CD4-positive, alpha-beta memory T cell (primary cell): Measurements from ENCODE around the gene OSBP2. TPM values are rescaled to one million over a fixed set of nuclear protein-coding genes. Genes with fewer than 3 reads are reported as not detected.
"Not testable (repeated sequence)": the region's sequence is repeated elsewhere in the genome, so short reads cannot be mapped to it uniquely, and the experiment has no call there.

ENCODE experiments used
- CTCF ChIA-PET: fragments of 350-600 bp; sonication (Branson Sonifier 250); formaldehyde crosslinking; loops from one replicate; lab custom pipeline; 2021; ENCODE audit warnings: inconsistent platforms; ENCODE audit not compliant: partially characterized antibody; lab: Charles Lee
- POLR2A ChIA-PET: fragments of 350-600 bp; sonication (Branson Sonifier 250); formaldehyde crosslinking; loops from one replicate; lab custom pipeline; 2021; ENCODE audit not compliant: partially characterized antibody; lab: Charles Lee
- DNase-seq, 5 donors: peaks; one replicate each; pipeline versions ENCODE4 v3.0.0 to v3.0.0-alpha.2; 2020 to 2022; ENCODE audit warnings: mixed read lengths in 1 of 5
- H3K27ac ChIP-seq: one replicate; pipeline ENCODE4 v1.7.0; 2013; ENCODE audit warnings: low read depth, low read length
- H3K27me3 ChIP-seq: 2 replicates; pipeline ENCODE4 v1.7.0; 2013; ENCODE audit warnings: mild to moderate bottlenecking, low read length, moderate library complexity; ENCODE audit not compliant: insufficient read depth
- H3K36me3 ChIP-seq: 2 replicates; pipeline ENCODE4 v1.7.0; 2013; ENCODE audit warnings: mild to moderate bottlenecking, low read length, moderate library complexity; ENCODE audit not compliant: insufficient read depth
- H3K4me1 ChIP-seq: 2 replicates; pipeline ENCODE4 v1.7.0; 2013; ENCODE audit warnings: mild to moderate bottlenecking, low read length, moderate library complexity; ENCODE audit not compliant: insufficient read depth
- H3K4me3 ChIP-seq, 2 donors: one replicate each; pipeline ENCODE4 v1.7.0; 2013; ENCODE audit warnings: low read length in 2 of 2, mild to moderate bottlenecking in 1 of 2
- H3K9me3 ChIP-seq, 2 donors: one replicate each; pipeline ENCODE4 v1.7.0; 2013; ENCODE audit warnings: low read length in 2 of 2, control low read depth in 1 of 2; ENCODE audit not compliant: control insufficient read depth in 1 of 2
- H3K27ac Mint-ChIP-seq, 7 donors: one replicate each; pipeline ENCODE4 v1.8.0; 2020 to 2021; ENCODE audit warnings: mixed read lengths in 7 of 7, mild to moderate bottlenecking in 6 of 7, inconsistent platforms in 3 of 7, moderate library complexity in 3 of 7
- H3K27me3 Mint-ChIP-seq, 2 donors: one replicate each; pipeline ENCODE4 v1.8.0; 2020 to 2021; ENCODE audit warnings: mixed read lengths in 2 of 2
- H3K36me3 Mint-ChIP-seq, 2 donors: one replicate each; pipeline ENCODE4 v1.8.0; 2020 to 2021; ENCODE audit warnings: mixed read lengths in 2 of 2, inconsistent platforms in 1 of 2, mild to moderate bottlenecking in 1 of 2
- H3K4me1 Mint-ChIP-seq, 4 donors: one replicate each; pipeline ENCODE4 v1.8.0; 2020 to 2021; ENCODE audit warnings: mixed read lengths in 4 of 4, mild to moderate bottlenecking in 1 of 4
- H3K4me3 Mint-ChIP-seq, 8 donors: one replicate each; pipeline ENCODE4 v1.8.0; 2020 to 2021; ENCODE audit warnings: mixed read lengths in 8 of 8, mild to moderate bottlenecking in 7 of 8, moderate library complexity in 6 of 8, inconsistent platforms in 3 of 8
- H3K9me3 Mint-ChIP-seq, 8 donors: one replicate each; pipeline ENCODE4 v1.8.0; 2020 to 2021; ENCODE audit warnings: mixed read lengths in 8 of 8, mild to moderate bottlenecking in 5 of 8, inconsistent platforms in 3 of 8, moderate library complexity in 1 of 8
- intact Hi-C: fragments of 100-400 bp; cut with micrococcal nuclease; formaldehyde crosslinking; loops from one replicate; pipeline ENCODE4 v1.15.1; 2023
- polyA plus RNA-seq, 2 donors: library from polyadenylated mRNA; unstranded; fragments of 300-500 nt; fragmentation: Illumina TruSeq; gene quantifications; one replicate each; pipeline ENCODE4 v1.2.3, GENCODE V29; 2021
- total RNA-seq, 2 experiments: library from RNA; stranded (reverse); gene quantifications; one replicate each; pipeline ENCODE4 v1.2.3, GENCODE V29; 2021

Gene OSBP2
- total and polyA plus RNA-seq, 4 experiments from 2014 or later, result 0.39 to 1.3 (median 0.74) TPM

- intact Hi-C loops, result no loop called here
- POLR2A ChIA-PET, result no interaction called here
These were observed 8.2 kb downstream of the OSBP2 start for GRCh38 chr22:30702856-30703255.

GRCh38 chr22:30704978-30705377 lies 10.3 kb downstream of the OSBP2 start:
- Mint-ChIP-seq H3K27me3 (peaks cover 0 to 2% of the 10 kb centered on the region in 2 donors), H3K9me3 (no peaks in the 10 kb centered on the region), H3K36me3 (no peaks in the 10 kb centered on the region), H3K4me3 (no peak overlapping the region), H3K27ac (no peak overlapping the region), H3K4me1 (peaks cover 2 to 9% (median 8%) of the 10 kb centered on the region in 4 donors)
- ChIA-PET POLR2A (no interaction called here), CTCF (no interaction called here)
- H3K9me3 ChIP-seq, result no peaks in the 10 kb centered on the region
- H3K4me1 ChIP-seq, result no peaks in the 10 kb centered on the region
- no peaks in the 10 kb centered on the region for H3K27me3 ChIP-seq
- H3K27ac ChIP-seq, result no peak overlapping the region
- H3K4me3 ChIP-seq, result no peak overlapping the region
- intact Hi-C loops, result no loop called here
- DNase-seq, result no peak
- H3K36me3 ChIP-seq, result no peaks in the 10 kb centered on the region

More at GRCh38 chr22:30702856-30703255, 8.2 kb downstream of the OSBP2 start:
- no peaks in the 10 kb centered on the region for H3K36me3 ChIP-seq
- CTCF ChIA-PET, result interaction anchor here (0.8 kb wide), 1 partner anchor 68 kb away, joined by 3 read pairs; no protein-coding TSS in a partner anchor
- Mint-ChIP-seq H3K4me1 (peaks cover 0 to 9% (median 6%) of the 10 kb centered on the region in 4 donors), H3K9me3 (no peaks in the 10 kb centered on the region), H3K36me3 (no peaks in the 10 kb centered on the region), H3K4me3 (no peak overlapping the region), H3K27ac (no peak overlapping the region), H3K27me3 (peaks cover 0 to 2% of the 10 kb centered on the region in 2 donors)
- H3K4me3 ChIP-seq, result no peak overlapping the region
- H3K4me1 ChIP-seq, result no peaks in the 10 kb centered on the region
- no peaks in the 10 kb centered on the region for H3K27me3 ChIP-seq
- H3K27ac ChIP-seq, result no peak overlapping the region
- DNase-seq, result no peak
- no peaks in the 10 kb centered on the region for H3K9me3 ChIP-seq

- H3K9me3 ChIP-seq, result no peaks in the 10 kb centered on the region
- no peaks in the 10 kb centered on the region for H3K36me3 ChIP-seq
- no peaks in the 10 kb centered on the region for H3K27me3 ChIP-seq
- CTCF ChIA-PET, result interaction anchor here (0.7 kb wide), 1 partner anchor 234 kb away, joined by 4 read pairs; no protein-coding TSS in a partner anchor
- H3K36me3 Mint-ChIP-seq, result no peaks in the 10 kb centered on the region
- H3K4me3 Mint-ChIP-seq, result no peak overlapping the region
- DNase-seq, result no peak
- H3K4me1 ChIP-seq, result no peaks in the 10 kb centered on the region
- peak overlapping the region in 1 of 7 donors; percentile 28 for H3K27ac Mint-ChIP-seq
- POLR2A ChIA-PET, result no interaction called here
- no peaks in the 10 kb centered on the region for H3K9me3 Mint-ChIP-seq
- H3K4me3 ChIP-seq, result no peak overlapping the region
- intact Hi-C loops, result no loop called here
- no peak overlapping the region for H3K27ac ChIP-seq
- H3K4me1 Mint-ChIP-seq, result peaks cover 7 to 13% (median 11%) of the 10 kb centered on the region in 4 donors
- H3K27me3 Mint-ChIP-seq, result peaks cover 0 to 2% of the 10 kb centered on the region in 2 donors
These were observed 11.3 kb downstream of the OSBP2 start for GRCh38 chr22:30705710-30706651.

GRCh38 chr22:30709980-30710379 lies 15.3 kb downstream of the OSBP2 start:
- POLR2A ChIA-PET, H3K27ac ChIP-seq, intact Hi-C loops, H3K36me3 Mint-ChIP-seq, H3K27me3 ChIP-seq, H3K36me3 ChIP-seq, H3K4me3 Mint-ChIP-seq, H3K9me3 ChIP-seq, H3K27me3 Mint-ChIP-seq, H3K4me1 ChIP-seq, CTCF ChIA-PET, H3K4me3 ChIP-seq, H3K9me3 Mint-ChIP-seq: not testable (repeated sequence)
- Mint-ChIP-seq H3K4me1 (peaks cover 7 to 13% (median 11%) of the 10 kb centered on the region in 4 donors), H3K27ac (peak overlapping the region in 4 of 7 donors; percentile 4 to 78 (median 57))
- DNase-seq, result peak in 1 of 5 donors; percentile 25

GRCh38 chr22:30712094-30712493 lies 17.4 kb downstream of the OSBP2 start:
- Histone ChIP-seq H3K36me3 (no peaks in the 10 kb centered on the region), H3K9me3 (no peaks in the 10 kb centered on the region), H3K4me1 (no peaks in the 10 kb centered on the region), H3K27ac (no peak overlapping the region), H3K27me3 (no peaks in the 10 kb centered on the region), H3K4me3 (no peak overlapping the region)
- H3K27ac Mint-ChIP-seq, result no peak overlapping the region
- H3K9me3 Mint-ChIP-seq, result no peaks in the 10 kb centered on the region
- H3K4me1 Mint-ChIP-seq, result peaks cover 3 to 7% (median 5%) of the 10 kb centered on the region in 4 donors
- H3K4me3 Mint-ChIP-seq, result no peak overlapping the region
- H3K27me3 Mint-ChIP-seq, result no peaks in the 10 kb centered on the region
- intact Hi-C loops, result no loop called here
- ChIA-PET CTCF (no interaction called here), POLR2A (no interaction called here)
- no peak for DNase-seq
- no peaks in the 10 kb centered on the region for H3K36me3 Mint-ChIP-seq

GRCh38 chr22:30714062-30714461 lies 19.4 kb downstream of the OSBP2 start:
- no peaks in the 10 kb centered on the region for H3K9me3 ChIP-seq
- DNase-seq, result no peak
- no peaks in the 10 kb centered on the region for H3K4me1 ChIP-seq
- H3K36me3 Mint-ChIP-seq, result no peaks in the 10 kb centered on the region
- no peaks in the 10 kb centered on the region for H3K36me3 ChIP-seq
- CTCF ChIA-PET, result no interaction called here
- H3K9me3 Mint-ChIP-seq, result no peaks in the 10 kb centered on the region
- POLR2A ChIA-PET, result no interaction called here
- no peaks in the 10 kb centered on the region for H3K27me3 ChIP-seq
- no peak overlapping the region for H3K27ac Mint-ChIP-seq
- no peak overlapping the region for H3K27ac ChIP-seq
- H3K4me3 ChIP-seq, result no peak overlapping the region
- no peak overlapping the region for H3K4me3 Mint-ChIP-seq
- intact Hi-C loops, result no loop called here
- H3K4me1 Mint-ChIP-seq, result peaks cover 3 to 7% (median 5%) of the 10 kb centered on the region in 4 donors
- H3K27me3 Mint-ChIP-seq, result no peaks in the 10 kb centered on the region

- Mint-ChIP-seq H3K9me3 (no peaks in the 10 kb centered on the region), H3K27ac (peak overlapping the region in 1 of 7 donors; percentile 46), H3K4me3 (no peak overlapping the region), H3K27me3 (no peaks in the 10 kb centered on the region), H3K36me3 (no peaks in the 10 kb centered on the region), H3K4me1 (no peaks in the 10 kb centered on the region)
- DNase-seq, result no peak
- ChIA-PET POLR2A (no interaction called here), CTCF (no interaction called here)
- Histone ChIP-seq H3K27me3 (no peaks in the 10 kb centered on the region), H3K4me3 (no peak overlapping the region), H3K9me3 (no peaks in the 10 kb centered on the region), H3K27ac (no peak overlapping the region), H3K4me1 (no peaks in the 10 kb centered on the region), H3K36me3 (no peaks in the 10 kb centered on the region)
- intact Hi-C loops, result no loop called here
These were observed 22.8 kb downstream of the OSBP2 start for GRCh38 chr22:30717331-30717921.
